ENCODE results near the gene TRIM52.

GRCh38 chr5:181243564-181244343, 17.2 kb downstream of the TRIM52 start, which contains the start of gene RACK1:
- no peak for TF ChIP-seq CTCF (IDR thresholded peaks at IDR 0.05; ENCODE audit: insufficient read depth, low read length)
- peak; percentile 96; the same call in 1 of the 2 replicates for TF ChIP-seq POLR2AphosphoS5 (IDR thresholded peaks at IDR 0.05; ENCODE audit: low read depth)

Data from HL-60 (cell line).